Ovary (tissue), 9 donors: ENCODE data around the gene AFF1. TPM values are rescaled to one million over a fixed set of nuclear protein-coding genes. Genes with fewer than 3 reads are reported as not detected.

ENCODE experiments used
- DNase-seq, 5 donors: peaks; one replicate each; pipeline ENCODE4 v3.0.0-alpha.2; 2019 to 2020
- H3K27ac ChIP-seq, 2 donors: fragments of 200-600 bp; one replicate each; pipeline versions ENCODE4 v1.5.1 to v1.8.0; 2019 to 2022
- H3K27me3 ChIP-seq: fragments of 200-600 bp; one replicate; pipeline ENCODE4 v1.8.0; 2022
- H3K36me3 ChIP-seq: fragments of 200-600 bp; sonication (generic); one replicate; pipeline ENCODE4 v1.5.1; 2019
- H3K4me1 ChIP-seq: one replicate; pipeline ENCODE4 v1.8.1; 2013; ENCODE audit warnings: mild to moderate bottlenecking, moderate library complexity; ENCODE audit not compliant: insufficient read depth
- H3K4me3 ChIP-seq: fragments of 200-600 bp; sonication (generic); one replicate; pipeline ENCODE4 v1.5.1; 2017
- H3K9me3 ChIP-seq, 2 donors: fragments of 200-600 bp in 1 of 2; sonication (generic) in 1 of 2; one replicate each; pipeline versions ENCODE4 v1.5.1 to v1.8.1; 2013 to 2019; ENCODE audit warnings: mild to moderate bottlenecking in 1 of 2, moderate library complexity in 1 of 2
- EP300 ChIP-seq: sonication (generic); formaldehyde crosslinking; IDR thresholded peaks from one replicate; pipeline ENCODE4 v1.6.1; 2017; ENCODE audit warnings: antibody characterized with exemption
- POLR2A ChIP-seq: fragments of 450-650 bp; IDR thresholded peaks from one replicate; pipeline ENCODE4 v1.6.1; 2017; ENCODE audit warnings: antibody characterized with exemption, mild to moderate bottlenecking, moderate library complexity
- WGBS, 3 donors: extraction: QIAGEN DNeasy Blood & Tissue Kit in 1 of 3; methylation state at CpG; one replicate each; pipeline versions ENCODE4 v1.1.5 to v1.1.7; 2013 to 2017; 5-methylcytosine and 5-hydroxymethylcytosine counted together
- intact Hi-C, 4 donors: fragments of 100-400 bp; cut with DNase I; formaldehyde crosslinking; loops; one replicate each; pipeline versions ENCODE4 v1.11.0 to v1.15.1; 2022 to 2023
- polyA plus RNA-seq, 2 donors: library from polyadenylated mRNA; stranded (reverse); fragments of 200-250 nt in 1 of 2; fragments of 350-450 nt in 1 of 2; fragmentation: Illumina TruSeq in 1 of 2; extraction: RNeasy Lipid Tissue Mini Kit (QIAGEN cat#74804) in 1 of 2; gene quantifications; one replicate each; pipeline ENCODE4 v1.2.3, GENCODE V29; 2013 to 2014
- total RNA-seq, 7 donors: library from RNA; depleted of rRNA in 2 of 7; stranded (reverse); fragments of >200 nt in 2 of 7; fragmentation: NEBNext Ultra II Directional in 3 of 7; extraction: Animal tissue kit (Norgen Biotek cat#: 25700) in 3 of 7; gene quantifications; one replicate each; pipeline versions ENCODE4 v1.1.0 to v1.2.4, GENCODE V29; 2016 to 2023
- TF ChIP-seq, protein P1 (sequence below), 3 donors: fragments of 450-650 bp in 2 of 3; fragments of 200-600 bp in 1 of 3; IDR thresholded peaks; one replicate each; pipeline versions ENCODE4 v1.5.1 to v1.8.0; 2016 to 2022; ENCODE audit warnings: antibody characterized with exemption in 3 of 3, mild to moderate bottlenecking in 1 of 3
- donor health status: DM: no; HTN: no; CAD: no; lungs with moderate emphysema.
- donor health status: DM: no; HTN: no; CAD: no.
- donor health status: Bipolar disorder and iron deficiency.
- donor health status: DM: yes; HTN: yes; CAD: no.
- donor health status: DM: no; HTN: no; CAD: no.
- donor health status: DM: yes; HTN: yes; CAD: no.

The AFF1 gene
- total and polyA plus RNA-seq, 9 donors, result 26.0 to 107 (median 76.7) TPM

DNA sequence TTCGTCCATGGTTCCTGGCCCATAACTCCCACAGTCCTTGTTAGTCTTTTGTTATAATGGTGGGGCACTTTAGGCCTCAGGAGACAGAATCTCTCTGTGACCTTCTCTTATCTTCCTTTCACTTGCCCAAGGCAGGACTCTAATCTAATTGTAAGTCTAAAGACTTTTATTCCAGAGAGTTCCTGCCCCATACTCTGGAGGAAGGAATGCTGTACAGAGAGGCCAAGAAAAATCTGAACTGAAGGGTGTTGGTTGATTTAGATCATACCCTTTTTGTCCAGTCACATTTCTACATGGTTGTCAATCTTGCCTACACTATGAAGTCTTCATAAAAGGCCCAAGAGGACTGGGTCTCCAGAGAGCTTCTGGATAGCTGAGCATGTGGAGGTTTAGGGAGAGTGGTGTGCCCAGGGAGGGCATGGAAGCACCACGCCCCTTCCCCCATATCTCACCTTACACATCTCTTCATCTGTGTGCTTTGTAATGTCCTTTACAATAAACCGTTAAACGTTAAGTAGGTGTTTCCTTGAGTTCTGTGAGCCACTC is 84.5 kb downstream of the AFF1 start:
- Histone ChIP-seq H3K36me3 (no peaks in the 10 kb centered on the region), H3K27ac (no peak overlapping the region), H3K27me3 (no peaks in the 10 kb centered on the region), H3K9me3 (no peaks in the 10 kb centered on the region), H3K4me1 (peaks cover 16% of the 10 kb centered on the region), H3K4me3 (no peak overlapping the region)
- intact Hi-C loops, result loop anchor here in 2 of 4 donors (10.0 kb wide), 2 partner anchors 55 to 1965 kb away; no protein-coding TSS in a partner anchor
- DNase-seq, result no peak
- WGBS, 3 donors, result 76 to 85% (median 83%) methylated on average over 4 of the region's 4 CpGs
- TF ChIP-seq, protein P1, sequence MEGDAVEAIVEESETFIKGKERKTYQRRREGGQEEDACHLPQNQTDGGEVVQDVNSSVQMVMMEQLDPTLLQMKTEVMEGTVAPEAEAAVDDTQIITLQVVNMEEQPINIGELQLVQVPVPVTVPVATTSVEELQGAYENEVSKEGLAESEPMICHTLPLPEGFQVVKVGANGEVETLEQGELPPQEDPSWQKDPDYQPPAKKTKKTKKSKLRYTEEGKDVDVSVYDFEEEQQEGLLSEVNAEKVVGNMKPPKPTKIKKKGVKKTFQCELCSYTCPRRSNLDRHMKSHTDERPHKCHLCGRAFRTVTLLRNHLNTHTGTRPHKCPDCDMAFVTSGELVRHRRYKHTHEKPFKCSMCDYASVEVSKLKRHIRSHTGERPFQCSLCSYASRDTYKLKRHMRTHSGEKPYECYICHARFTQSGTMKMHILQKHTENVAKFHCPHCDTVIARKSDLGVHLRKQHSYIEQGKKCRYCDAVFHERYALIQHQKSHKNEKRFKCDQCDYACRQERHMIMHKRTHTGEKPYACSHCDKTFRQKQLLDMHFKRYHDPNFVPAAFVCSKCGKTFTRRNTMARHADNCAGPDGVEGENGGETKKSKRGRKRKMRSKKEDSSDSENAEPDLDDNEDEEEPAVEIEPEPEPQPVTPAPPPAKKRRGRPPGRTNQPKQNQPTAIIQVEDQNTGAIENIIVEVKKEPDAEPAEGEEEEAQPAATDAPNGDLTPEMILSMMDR (IDR thresholded peaks at IDR 0.05), result no peak
- TF ChIP-seq POLR2A, result no peak
- TF ChIP-seq EP300, result no peak

GRCh38 chr4:87019898-87020297 is 85.1 kb downstream of the AFF1 start:
- peaks cover 22% of the 10 kb centered on the region for H3K4me1 ChIP-seq
- H3K4me3 ChIP-seq, result no peak overlapping the region
- H3K27me3 ChIP-seq, result no peaks in the 10 kb centered on the region
- H3K36me3 ChIP-seq, result no peaks in the 10 kb centered on the region
- no peaks in the 10 kb centered on the region for H3K9me3 ChIP-seq
- 27 to 53% (median 36%) methylated on average over 2 of the region's 2 CpGs for WGBS, 3 donors
- H3K27ac ChIP-seq, result no peak overlapping the region
- no peak for DNase-seq
- TF ChIP-seq EP300 (no peak), POLR2A (no peak)
- TF ChIP-seq, protein P1 (IDR thresholded peaks at IDR 0.05), result no peak
- intact Hi-C loops, result loop anchor here in 2 of 4 donors (10.0 kb wide), 2 partner anchors 55 to 1965 kb away; no protein-coding TSS in a partner anchor

DNA sequence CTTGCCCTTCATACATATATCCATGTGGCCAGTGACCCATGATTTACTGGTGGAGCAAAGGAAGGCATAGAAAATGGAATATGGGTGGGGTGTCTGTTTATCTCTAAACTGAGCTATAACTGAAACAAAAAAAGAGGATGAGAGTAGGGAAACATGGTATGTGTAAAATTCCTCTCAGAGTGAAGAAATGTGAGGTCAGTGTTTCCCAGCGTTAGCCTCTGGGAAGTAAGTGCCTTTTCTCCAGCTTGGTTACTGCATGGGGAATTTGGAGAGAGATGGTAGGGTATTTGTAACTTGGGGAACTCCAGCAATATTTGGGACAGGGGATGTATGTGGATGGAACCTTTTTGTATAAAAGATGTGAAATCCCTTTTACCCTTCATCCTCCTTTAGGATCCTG is 89.4 kb downstream of the AFF1 start:
- DNase-seq, result no peak
- H3K27ac ChIP-seq, result peak overlapping the region in 1 of 2 donors; percentile 34
- H3K9me3 ChIP-seq, result no peaks in the 10 kb centered on the region
- TF ChIP-seq POLR2A (no peak), EP300 (no peak)
- TF ChIP-seq, protein P1 (IDR thresholded peaks at IDR 0.05), result no peak
- H3K4me1 ChIP-seq, result peaks cover 39% of the 10 kb centered on the region
- no peaks in the 10 kb centered on the region for H3K36me3 ChIP-seq
- intact Hi-C loops, result no loop called here
- H3K27me3 ChIP-seq, result no peaks in the 10 kb centered on the region
- 25 to 35% (median 31%) methylated on average over 1 of the region's 1 CpG for WGBS, 3 donors
- H3K4me3 ChIP-seq, result no peak overlapping the region

DNA sequence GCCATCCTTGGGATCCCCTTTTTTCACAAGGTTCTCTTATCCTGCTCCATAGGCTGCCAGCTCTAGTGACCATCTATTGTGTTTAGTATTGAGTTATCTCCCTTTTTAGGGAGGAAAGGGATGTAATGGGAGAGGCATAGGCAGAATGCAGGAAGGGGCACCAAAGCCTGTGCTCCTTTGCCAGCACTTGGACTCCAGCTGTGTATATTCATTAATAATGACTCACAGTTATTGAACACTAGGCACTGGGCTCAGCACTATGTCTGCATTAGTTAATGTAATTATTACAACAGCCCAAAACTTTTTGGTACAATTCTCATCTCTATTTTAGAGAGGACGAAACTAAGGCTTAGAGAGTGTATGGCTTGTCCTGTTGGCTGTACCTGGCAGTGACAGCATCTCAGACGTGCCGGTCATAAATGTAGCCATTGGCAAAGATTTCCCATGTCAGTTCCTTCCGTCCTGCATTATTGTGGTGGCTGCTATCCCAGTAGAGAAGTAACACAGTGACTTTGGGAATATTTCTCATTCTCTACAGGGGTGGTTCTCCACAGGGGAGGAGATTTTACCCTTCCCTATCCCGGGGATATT is 90.3 kb downstream of the AFF1 start:
- 83 to 89% (median 88%) methylated on average over 5 of the region's 5 CpGs for WGBS, 3 donors
- H3K4me3 ChIP-seq, result no peak overlapping the region
- H3K36me3 ChIP-seq, result no peaks in the 10 kb centered on the region
- no peak overlapping the region for H3K27ac ChIP-seq
- DNase-seq, result no peak
- peaks cover 45% of the 10 kb centered on the region for H3K4me1 ChIP-seq
- H3K27me3 ChIP-seq, result no peaks in the 10 kb centered on the region
- TF ChIP-seq POLR2A, result no peak
- intact Hi-C loops, result no loop called here
- H3K9me3 ChIP-seq, result no peaks in the 10 kb centered on the region

GRCh38 chr4:87025614-87026041 is 90.8 kb downstream of the AFF1 start:
- H3K27ac ChIP-seq, result no peak overlapping the region
- 91 to 94% (median 92%) methylated on average over 6 of the region's 6 CpGs for WGBS, 3 donors
- TF ChIP-seq, protein P1 (IDR thresholded peaks at IDR 0.05), result no peak
- TF ChIP-seq EP300, result no peak
- no peak for TF ChIP-seq POLR2A
- no peak for DNase-seq
- intact Hi-C loops, result no loop called here
- no peak overlapping the region for H3K4me3 ChIP-seq
- H3K9me3 ChIP-seq, result no peaks in the 10 kb centered on the region
- H3K36me3 ChIP-seq, result no peaks in the 10 kb centered on the region
- no peaks in the 10 kb centered on the region for H3K27me3 ChIP-seq
- H3K4me1 ChIP-seq, result peaks cover 47% of the 10 kb centered on the region
